Cerebellar cortex (tissue), 1 donor: ENCODE results near the gene COLEC11.
A peak's percentile ranks its signal among the peaks of the same experiment; 100 is the strongest.

ENCODE experiments used
- DNase-seq: peaks from one replicate; pipeline ENCODE4 v3.0.0-alpha.2; 2015; ENCODE audit warnings: low spot score

COLEC11 gene

GRCh38 chr2:3625186-3625585, 30.3 kb downstream of the COLEC11 start:
- DNase-seq: no peak

- DNase-seq: no peak
These were observed 31.4 kb downstream of the COLEC11 start for GRCh38 chr2:3626118-3626811.

GRCh38 chr2:3626812-3627499, 32.0 kb downstream of the COLEC11 start:
- no peak for DNase-seq

GRCh38 chr2:3627500-3628100, 32.7 kb downstream of the COLEC11 start:
- DNase-seq: no peak

GRCh38 chr2:3628241-3628679, 33.3 kb downstream of the COLEC11 start:
- DNase-seq: no peak

- DNase-seq: peak; percentile 32
These were observed 33.9 kb downstream of the COLEC11 start for GRCh38 chr2:3628800-3629199.

- DNase-seq: no peak
These were observed 35.7 kb downstream of the COLEC11 start for GRCh38 chr2:3630631-3631030.

- DNase-seq: no peak
These were observed 36.4 kb downstream of the COLEC11 start for GRCh38 chr2:3631161-3631850.

- no peak for DNase-seq
These were observed 37.1 kb downstream of the COLEC11 start for GRCh38 chr2:3631851-3632659.

GRCh38 chr2:3633089-3633981, 38.4 kb downstream of the COLEC11 start:
- DNase-seq: no peak

GRCh38 chr2:3633982-3634595, 39.2 kb downstream of the COLEC11 start:
- DNase-seq: no peak

GRCh38 chr2:3634596-3635121, 39.7 kb downstream of the COLEC11 start:
- DNase-seq: peak; percentile 82

GRCh38 chr2:3635171-3635974, 40.5 kb downstream of the COLEC11 start:
- DNase-seq: no peak

GRCh38 chr2:3635975-3636327, 41.0 kb downstream of the COLEC11 start:
- DNase-seq: peak; percentile 63

GRCh38 chr2:3636586-3637310, 41.8 kb downstream of the COLEC11 start:
- no peak for DNase-seq

- DNase-seq: no peak
These were observed 42.4 kb downstream of the COLEC11 start for GRCh38 chr2:3637311-3637675.

- DNase-seq: no peak
These were observed 43.0 kb downstream of the COLEC11 start for GRCh38 chr2:3637692-3638455.

GRCh38 chr2:3638456-3638810, 43.5 kb downstream of the COLEC11 start:
- DNase-seq: no peak
